ENCODE data around the gene ZSCAN5A.

DNA sequence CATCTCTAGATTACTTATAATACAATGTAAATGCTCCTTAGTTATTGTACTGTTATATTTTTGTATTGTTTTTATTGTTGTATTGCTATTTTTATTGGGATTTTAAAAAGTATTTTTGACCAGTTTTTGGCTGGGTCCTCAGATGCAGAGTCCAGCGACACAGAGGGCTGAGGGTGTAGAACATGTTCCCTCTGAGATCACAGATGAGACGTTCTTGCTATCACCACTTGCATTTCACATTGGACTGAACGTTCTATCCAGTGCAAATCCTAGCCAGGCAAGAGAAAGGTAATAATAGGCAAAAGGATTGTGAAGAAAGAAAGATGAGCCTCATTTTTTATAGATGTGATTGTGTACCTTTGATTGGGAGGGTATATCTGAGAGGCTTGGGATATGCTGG lies 15.0 kb downstream of the ZSCAN5A start:
- TF ChIP-seq, protein P1, sequence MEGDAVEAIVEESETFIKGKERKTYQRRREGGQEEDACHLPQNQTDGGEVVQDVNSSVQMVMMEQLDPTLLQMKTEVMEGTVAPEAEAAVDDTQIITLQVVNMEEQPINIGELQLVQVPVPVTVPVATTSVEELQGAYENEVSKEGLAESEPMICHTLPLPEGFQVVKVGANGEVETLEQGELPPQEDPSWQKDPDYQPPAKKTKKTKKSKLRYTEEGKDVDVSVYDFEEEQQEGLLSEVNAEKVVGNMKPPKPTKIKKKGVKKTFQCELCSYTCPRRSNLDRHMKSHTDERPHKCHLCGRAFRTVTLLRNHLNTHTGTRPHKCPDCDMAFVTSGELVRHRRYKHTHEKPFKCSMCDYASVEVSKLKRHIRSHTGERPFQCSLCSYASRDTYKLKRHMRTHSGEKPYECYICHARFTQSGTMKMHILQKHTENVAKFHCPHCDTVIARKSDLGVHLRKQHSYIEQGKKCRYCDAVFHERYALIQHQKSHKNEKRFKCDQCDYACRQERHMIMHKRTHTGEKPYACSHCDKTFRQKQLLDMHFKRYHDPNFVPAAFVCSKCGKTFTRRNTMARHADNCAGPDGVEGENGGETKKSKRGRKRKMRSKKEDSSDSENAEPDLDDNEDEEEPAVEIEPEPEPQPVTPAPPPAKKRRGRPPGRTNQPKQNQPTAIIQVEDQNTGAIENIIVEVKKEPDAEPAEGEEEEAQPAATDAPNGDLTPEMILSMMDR (conservative IDR thresholded peaks at IDR 0.05; ENCODE audit: low read length): no peak
- no peak for TF ChIP-seq EZH2phosphoT487 (IDR thresholded peaks at IDR 0.05; ENCODE audit: borderline replicate concordance, low read depth, low read length)

Measured in OCI-LY7 (cell line).